ENCODE measurements around the gene ODF2. TPM values are rescaled to one million over a fixed set of nuclear protein-coding genes. Genes with fewer than 3 reads are reported as not detected.
"Not testable (repeated sequence)": the region's sequence is repeated elsewhere in the genome, so short reads cannot be mapped to it uniquely, and the experiment has no call there.

The ODF2 gene
- polyA plus RNA-seq, 1 of the 3 experiments (the other 2 are of a cell fraction): 35.7 TPM

DNA sequence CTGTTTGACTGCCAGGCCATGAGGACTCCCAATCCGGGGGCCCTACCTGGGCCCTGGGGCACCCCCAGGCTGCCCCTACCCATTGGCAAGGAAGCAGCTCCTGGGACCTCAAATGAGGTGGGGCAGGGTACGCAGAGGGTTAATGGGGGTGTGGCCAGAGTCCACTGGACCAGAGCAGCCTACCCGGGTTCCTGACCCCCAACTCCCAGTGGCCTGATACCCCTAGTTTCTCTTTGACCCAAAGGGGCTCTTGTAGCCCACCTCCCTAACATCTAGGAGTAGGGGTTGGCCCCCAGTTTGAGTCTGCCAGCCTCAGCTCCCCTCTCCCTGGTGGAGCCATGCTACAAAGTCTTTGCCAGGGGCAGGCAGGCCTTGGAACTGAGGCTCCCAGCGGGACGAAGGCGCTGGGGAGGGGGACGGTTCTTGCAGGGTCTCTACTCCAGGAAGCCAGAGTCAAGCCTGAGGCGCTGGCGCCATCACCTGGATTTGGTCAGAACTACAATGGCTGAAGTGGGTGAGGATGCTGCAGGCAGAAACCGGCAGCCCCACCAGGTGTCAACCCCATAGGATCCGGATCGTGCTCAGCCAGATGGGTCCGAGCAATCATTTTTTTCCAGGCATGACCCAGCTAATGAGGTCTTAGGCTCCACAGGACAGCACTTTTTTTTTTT is 43.6 kb upstream of the ODF2 start:
- Histone ChIP-seq H3K36me3 (replicated peaks in 1 of 2; ENCODE audit: control insufficient read depth in 1 of 2, insufficient read depth in 2 of 2, low read length in 1 of 2) (no peaks in the 10 kb centered on the region), H4K20me1 (ENCODE audit: insufficient read depth) (no peaks in the 10 kb centered on the region), H3K79me2 (ENCODE audit: insufficient read depth) (no peaks in the 10 kb centered on the region), H3K9me3 (no peaks in the 10 kb centered on the region), H3K9me2 (no peaks in the 10 kb centered on the region), H3K27me3 (ENCODE audit: insufficient read depth) (no peaks in the 10 kb centered on the region; the same call in 1 of the 2 replicates), H3K4me3 (ENCODE audit: low read depth in 2 of 2, low read length in 1 of 2) (peak overlapping the region in 1 of 2 experiments; percentile 50; a peak in 1 of 4 replicates), H3K9ac (no peak overlapping the region), H3K4me1 (ENCODE audit: control insufficient read depth in 1 of 2, insufficient read depth in 2 of 2, low read depth in 1 of 2, low read length in 1 of 2) (peaks cover 0 to 2% of the 10 kb centered on the region in 2 experiments; a peak in 1 of 4 replicates), H3F3A (replicated peaks; ENCODE audit: insufficient read depth) (no peaks in the 10 kb centered on the region), H2AFZ (ENCODE audit: low read depth) (no peak overlapping the region), H3K4me2 (no peak overlapping the region), H3K27ac (ENCODE audit: low read depth in 2 of 2, low read length in 1 of 2) (no peak overlapping the region)
- DNase-seq: peak; percentile 87
- 9% methylated on average over 5 of the region's 13 CpGs for WGBS (ENCODE audit: low lambda C conversion rate)
- CTCF ChIA-PET: interaction anchor here (0.6 to 9.3 kb wide), 38 partner anchors 8 to 221 kb away, joined by 3 to 113 read pairs (median 4); partner anchors contain the start of genes CERCAM and URM1
- no peak for TF ChIP-seq NFIC (IDR thresholded peaks at IDR 0.05; ENCODE audit: borderline replicate concordance)
- no peak for TF ChIP-seq TAF1 (IDR thresholded peaks at IDR 0.05; ENCODE audit: borderline replicate concordance, low read depth, low read length)
- peak; percentile 88 for TF ChIP-seq RAD21 (IDR thresholded peaks at IDR 0.05; ENCODE audit: low read length)
- no peak for TF ChIP-seq GABPA (IDR thresholded peaks at IDR 0.05; ENCODE audit: low read depth)
- TF ChIP-seq EZH2phosphoT487 (IDR thresholded peaks at IDR 0.05; ENCODE audit: borderline replicate concordance, low read depth): no peak
- TF ChIP-seq POLR2AphosphoS5 (IDR thresholded peaks at IDR 0.05; ENCODE audit: low read depth, low read length): no peak
- no peak for TF ChIP-seq TEAD4 (IDR thresholded peaks at IDR 0.05; ENCODE audit: borderline replicate concordance, insufficient read depth)
- TF ChIP-seq RXRA (IDR thresholded peaks at IDR 0.05; ENCODE audit: borderline replicate concordance, low read depth): no peak
- TF ChIP-seq, protein P1, sequence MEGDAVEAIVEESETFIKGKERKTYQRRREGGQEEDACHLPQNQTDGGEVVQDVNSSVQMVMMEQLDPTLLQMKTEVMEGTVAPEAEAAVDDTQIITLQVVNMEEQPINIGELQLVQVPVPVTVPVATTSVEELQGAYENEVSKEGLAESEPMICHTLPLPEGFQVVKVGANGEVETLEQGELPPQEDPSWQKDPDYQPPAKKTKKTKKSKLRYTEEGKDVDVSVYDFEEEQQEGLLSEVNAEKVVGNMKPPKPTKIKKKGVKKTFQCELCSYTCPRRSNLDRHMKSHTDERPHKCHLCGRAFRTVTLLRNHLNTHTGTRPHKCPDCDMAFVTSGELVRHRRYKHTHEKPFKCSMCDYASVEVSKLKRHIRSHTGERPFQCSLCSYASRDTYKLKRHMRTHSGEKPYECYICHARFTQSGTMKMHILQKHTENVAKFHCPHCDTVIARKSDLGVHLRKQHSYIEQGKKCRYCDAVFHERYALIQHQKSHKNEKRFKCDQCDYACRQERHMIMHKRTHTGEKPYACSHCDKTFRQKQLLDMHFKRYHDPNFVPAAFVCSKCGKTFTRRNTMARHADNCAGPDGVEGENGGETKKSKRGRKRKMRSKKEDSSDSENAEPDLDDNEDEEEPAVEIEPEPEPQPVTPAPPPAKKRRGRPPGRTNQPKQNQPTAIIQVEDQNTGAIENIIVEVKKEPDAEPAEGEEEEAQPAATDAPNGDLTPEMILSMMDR (IDR thresholded peaks at IDR 0.05): peak; percentile 69
- TF ChIP-seq SMC3 (IDR thresholded peaks at IDR 0.05; ENCODE audit: low read depth, low read length): peak; percentile 78
- no peak for TF ChIP-seq SIN3A (IDR thresholded peaks at IDR 0.05; ENCODE audit: borderline replicate concordance, low read depth, low read length)
- no peak for TF ChIP-seq NRF1 (IDR thresholded peaks at IDR 0.05; ENCODE audit: low read depth, low read length)
- no peak for TF ChIP-seq FOXJ3 (CRISPR knock-in tag; IDR thresholded peaks at IDR 0.05)
- TF ChIP-seq RCOR1 (IDR thresholded peaks at IDR 0.05; ENCODE audit: low read length): no peak
- TF ChIP-seq FOSL2 (IDR thresholded peaks at IDR 0.05; ENCODE audit: borderline replicate concordance, low read depth): no peak
- TF ChIP-seq CHD2 (IDR thresholded peaks at IDR 0.05; ENCODE audit: low read length, partially characterized antibody): no peak
- TF ChIP-seq FOXM1 (IDR thresholded peaks at IDR 0.05; ENCODE audit: low read depth): no peak
- TF ChIP-seq JUND (IDR thresholded peaks at IDR 0.05): no peak
- no peak for TF ChIP-seq TCF12 (IDR thresholded peaks at IDR 0.05)
- TF ChIP-seq MAX (IDR thresholded peaks at IDR 0.05; ENCODE audit: low read depth): no peak
- no peak for TF ChIP-seq MXI1 (IDR thresholded peaks at IDR 0.05; ENCODE audit: low read depth, low read length)
- POLR2A ChIA-PET: interaction anchor here (1.5 to 1.8 kb wide), 2 partner anchors 8 to 41 kb away, joined by 3 to 6 read pairs; partner anchors contain the start of genes CERCAM and URM1

DNA sequence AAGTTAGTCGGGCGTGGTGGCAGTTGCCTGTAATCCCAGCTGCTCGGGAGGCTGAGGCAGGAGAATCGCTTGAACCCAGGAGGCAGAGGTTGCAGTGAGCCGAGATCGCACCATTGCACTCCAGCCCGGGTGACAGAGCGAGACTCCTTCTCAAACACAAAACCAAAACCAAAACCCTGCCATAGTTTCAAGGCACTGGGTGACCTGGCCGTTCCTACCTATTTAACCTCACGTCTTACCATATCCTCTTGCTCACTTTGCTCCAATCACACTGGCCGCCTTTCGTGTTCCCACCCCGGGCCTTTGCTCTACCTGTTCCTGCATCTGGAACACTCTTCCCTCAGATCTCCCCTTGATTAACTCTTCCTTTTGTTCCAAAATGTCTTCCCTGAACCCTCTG is 42.1 kb upstream of the ODF2 start:
- H3K27ac ChIP-seq (ENCODE audit: low read depth in 2 of 2, low read length in 1 of 2); H3F3A ChIP-seq (replicated peaks; ENCODE audit: insufficient read depth); H3K79me2 ChIP-seq (ENCODE audit: insufficient read depth); H2AFZ ChIP-seq (ENCODE audit: low read depth); H3K9ac ChIP-seq; H3K36me3 ChIP-seq (replicated peaks in 1 of 2; ENCODE audit: control insufficient read depth in 1 of 2, insufficient read depth in 2 of 2, low read length in 1 of 2); H4K20me1 ChIP-seq (ENCODE audit: insufficient read depth); DNase-seq; H3K4me1 ChIP-seq (ENCODE audit: control insufficient read depth in 1 of 2, insufficient read depth in 2 of 2, low read depth in 1 of 2, low read length in 1 of 2); H3K9me2 ChIP-seq; H3K4me2 ChIP-seq; H3K27me3 ChIP-seq (ENCODE audit: insufficient read depth); POLR2A ChIA-PET; H3K9me3 ChIP-seq; H3K4me3 ChIP-seq (ENCODE audit: low read depth in 2 of 2, low read length in 1 of 2): not testable (repeated sequence)
- 87% methylated on average over 13 of the region's 13 CpGs for WGBS (ENCODE audit: low lambda C conversion rate)
- CTCF ChIA-PET: interaction anchor here (3.0 to 9.3 kb wide), 2 partner anchors 7 to 52 kb away, joined by 14 to 113 read pairs; partner anchors contain the start of gene CERCAM
